Endothelial cell of umbilical vein (primary cell): Measurements from ENCODE around the gene IMPG1. TPM values are rescaled to one million over a fixed set of nuclear protein-coding genes. Genes with fewer than 3 reads are reported as not detected.

ENCODE experiments used
- BruUV-seq: library from RNA; stranded (reverse); fragments of 400-500 nt; replicated peaks from 2 replicates; lab custom pipeline; 2021; lab: Mats Ljungman, UMichigan
- CTCF ChIA-PET: fragments of 300-600, 350-600 bp; sonication (Branson Sonifier 250); formaldehyde crosslinking; loops from one replicate; lab custom pipeline; 2021; ENCODE audit warnings: antibody characterized with exemption, inconsistent platforms; lab: Charles Lee
- POLR2A ChIA-PET: fragments of 300-600, 350-600 bp; sonication (Branson Sonifier 250); formaldehyde crosslinking; loops from one replicate; lab custom pipeline; 2021; ENCODE audit warnings: antibody characterized with exemption, inconsistent platforms; lab: Charles Lee
- DNase-seq: peaks from one replicate; pipeline ENCODE4 v3.0.0-alpha.2; 2011; ENCODE audit warnings: low read depth, low spot score
- FAIRE-seq: peaks from 2 replicates; lab custom pipeline; 2011; peaks lifted over from hg19 to GRCh38; lab: Jason Lieb, UNC
- H2AFZ ChIP-seq: 2 replicates; pipeline ENCODE4 v1.6.0; 2012; ENCODE audit warnings: low read depth, low read length, control low read depth, inconsistent platforms
- H3K27ac ChIP-seq: 2 replicates; pipeline ENCODE4 v1.5.1; 2011; ENCODE audit warnings: low read depth, mild to moderate bottlenecking, control low read depth, low read length, moderate library complexity; ENCODE audit not compliant: insufficient read depth
- H3K27me3 ChIP-seq, 2 experiments: 2 replicates each; pipeline versions ENCODE4 v1.6.0 to v1.6.1; 2011; ENCODE audit warnings: low read length in 2 of 2, mixed read lengths in 1 of 2; ENCODE audit not compliant: control insufficient read depth in 2 of 2, insufficient read depth in 2 of 2
- H3K36me3 ChIP-seq, 2 experiments: 2 replicates in 1 of 2; 3 replicates in 1 of 2; pipeline ENCODE4 v1.5.1; 2011; ENCODE audit warnings: low read length in 2 of 2, mild to moderate bottlenecking in 1 of 2, moderate library complexity in 1 of 2; ENCODE audit not compliant: control insufficient read depth in 2 of 2, insufficient read depth in 2 of 2; ENCODE audit errors: extremely low read depth in 1 of 2
- H3K4me1 ChIP-seq: 3 replicates; pipeline ENCODE4 v1.5.1; 2011; ENCODE audit warnings: mild to moderate bottlenecking, low read length; ENCODE audit not compliant: control insufficient read depth, insufficient read depth; ENCODE audit errors: extremely low read depth
- H3K4me2 ChIP-seq: 2 replicates; pipeline ENCODE4 v1.6.1; 2011; ENCODE audit warnings: low read length, control low read depth, mixed read lengths; ENCODE audit not compliant: insufficient read depth
- H3K4me3 ChIP-seq, 3 experiments: fragments of 200-600 bp in 1 of 3; sonication (generic), shearing (Covaris generic) in 1 of 3; replicated peaks in 1 of 3; 2 replicates each; pipeline ENCODE4 v1.5.1; 2011 to 2016; ENCODE audit warnings: control low read depth in 3 of 3, low read length in 3 of 3, mild to moderate bottlenecking in 2 of 3, inconsistent platforms in 1 of 3, low read depth in 1 of 3, moderate library complexity in 1 of 3; ENCODE audit not compliant: insufficient read depth in 1 of 3
- H3K79me2 ChIP-seq: 2 replicates; pipeline ENCODE4 v1.6.0; 2012; ENCODE audit warnings: low read length, inconsistent platforms; ENCODE audit not compliant: control insufficient read depth, insufficient read depth
- H3K9ac ChIP-seq: replicated peaks from 2 replicates; pipeline ENCODE3; 2011; ENCODE audit warnings: low read length, control low read depth; ENCODE audit not compliant: insufficient read depth; ENCODE audit errors: extremely low read depth
- H3K9me1 ChIP-seq: replicated peaks from 3 replicates; pipeline ENCODE4 v1.6.0; 2011; ENCODE audit warnings: mild to moderate bottlenecking, low read length; ENCODE audit not compliant: control insufficient read depth, insufficient read depth; ENCODE audit errors: extremely low read depth
- H3K9me3 ChIP-seq: replicated peaks from 2 replicates; pipeline ENCODE4 v1.5.1; 2012; ENCODE audit warnings: low read length, inconsistent platforms; ENCODE audit not compliant: control insufficient read depth, insufficient read depth
- H4K20me1 ChIP-seq: replicated peaks from 2 replicates; pipeline ENCODE3; 2011; ENCODE audit warnings: mild to moderate bottlenecking, low read length; ENCODE audit not compliant: control insufficient read depth, insufficient read depth; ENCODE audit errors: extremely low read depth
- CTCF ChIP-seq, 2 donors: IDR thresholded peaks; 1 replicate in 1 of 2; 2 replicates in 1 of 2; pipeline ENCODE4 v1.5.1; 2011; ENCODE audit warnings: low read length in 2 of 2, mild to moderate bottlenecking in 2 of 2, moderate library complexity in 2 of 2, control low read depth in 1 of 2, inconsistent platforms in 1 of 2, low read depth in 1 of 2; ENCODE audit not compliant: insufficient read depth in 1 of 2; ENCODE audit errors: extremely low read depth in 1 of 2
- GATA2 ChIP-seq: IDR thresholded peaks from 2 replicates; pipeline ENCODE4 v1.7.0; 2011; ENCODE audit warnings: low read depth, mild to moderate bottlenecking, moderate library complexity, mixed read lengths, low read length; ENCODE audit not compliant: insufficient read length, insufficient read depth
- JUN ChIP-seq: IDR thresholded peaks from 2 replicates; pipeline ENCODE4 v1.6.1; 2011; ENCODE audit warnings: borderline replicate concordance, low read depth; ENCODE audit not compliant: insufficient read length, insufficient read depth
- MAX ChIP-seq: IDR thresholded peaks from 2 replicates; pipeline ENCODE4 v1.6.1; 2011; ENCODE audit not compliant: insufficient read depth, insufficient read length
- MYC ChIP-seq: IDR thresholded peaks from one replicate; pipeline ENCODE4 v1.6.1; 2011; ENCODE audit warnings: mild to moderate bottlenecking, low read depth, low read length
- POLR2A ChIP-seq: IDR thresholded peaks from 2 replicates; pipeline ENCODE4 v1.6.1; 2012; ENCODE audit warnings: low read depth, mild to moderate bottlenecking, control low read depth, low read length
- POLR2AphosphoS5 ChIP-seq: IDR thresholded peaks from 2 replicates; pipeline ENCODE4 v1.6.1; 2012; ENCODE audit warnings: low read depth, mild to moderate bottlenecking, control low read depth, low read length, moderate library complexity; ENCODE audit not compliant: insufficient read depth
- dilution Hi-C: fragments of 300-500 bp; cut with MboI; formaldehyde crosslinking; loops from one replicate; pipeline ENCODE4 v1.15.0; 2019; ENCODE audit warnings: low sequenced_read_pairs; ENCODE audit not compliant: extremely low pct_ligation_motif_present
- intact Hi-C: fragments of 100-400 bp; cut with micrococcal nuclease; formaldehyde crosslinking; loops from one replicate; pipeline ENCODE4 v1.10.0; 2022
- polyA plus RNA-seq, 4 experiments: library from polyadenylated mRNA; depleted of rRNA in 3 of 4; stranded (reverse) in 3 of 4; unstranded in 1 of 4; fragments of >200 nt; gene quantifications; 2 replicates each; pipeline versions ENCODE4 v1.2.1 to v1.2.3, GENCODE V29; 2011 to 2012; ENCODE audit warnings: missing spikeins in 1 of 4
- total RNA-seq: library from RNA; stranded (reverse); gene quantifications from 2 replicates; pipeline ENCODE4 v1.2.3, GENCODE V29; 2021

Gene IMPG1
- total and polyA plus RNA-seq, 2 donors (not counting 3 experiments of a cell fraction or from before 2014, with no cell fraction given) = not detected

GRCh38 chr6:75907444-75907843 is 165.0 kb downstream of the IMPG1 start:
- Histone ChIP-seq H3K4me1 (no peaks in the 10 kb centered on the region), H3K9me1 (no peaks in the 10 kb centered on the region), H3K4me2 (no peak overlapping the region), H3K36me3 (peaks cover 0 to 4% of the 10 kb centered on the region in 2 experiments), H4K20me1 (no peaks in the 10 kb centered on the region), H3K27me3 (no peaks in the 10 kb centered on the region), H3K27ac (no peak overlapping the region), H3K9ac (no peak overlapping the region), H3K9me3 (no peaks in the 10 kb centered on the region), H3K79me2 (no peaks in the 10 kb centered on the region), H2AFZ (no peak overlapping the region), H3K4me3 (no peak overlapping the region)
- DNase-seq (no peak), FAIRE-seq (no peak)
- dilution Hi-C loops (no loop called here), intact Hi-C loops (no loop called here)
- POLR2A ChIA-PET = no interaction called here
- TF ChIP-seq GATA2 (no peak), CTCF (IDR thresholded peaks at IDR 0.05; ENCODE audit: extremely low read depth in 1 of 2, insufficient read depth in 1 of 2, low read depth in 1 of 2, low read length in 2 of 2) (no peak), MAX (no peak), POLR2AphosphoS5 (no peak), JUN (no peak)
- CTCF ChIA-PET = interaction anchor here (0.8 to 2.6 kb wide), 2 partner anchors 14 to 27 kb away, joined by 3 to 15 read pairs; no protein-coding TSS in a partner anchor
- BruUV-seq = no TSS peak

GRCh38 chr6:75906871-75907270 is 165.6 kb downstream of the IMPG1 start:
- Histone ChIP-seq H3K79me2 (no peaks in the 10 kb centered on the region), H2AFZ (no peak overlapping the region), H3K36me3 (peaks cover 0 to 4% of the 10 kb centered on the region in 2 experiments), H3K4me1 (no peaks in the 10 kb centered on the region), H4K20me1 (no peaks in the 10 kb centered on the region), H3K9ac (no peak overlapping the region), H3K27ac (no peak overlapping the region), H3K4me2 (no peak overlapping the region), H3K4me3 (no peak overlapping the region), H3K9me3 (no peaks in the 10 kb centered on the region), H3K9me1 (no peaks in the 10 kb centered on the region), H3K27me3 (no peaks in the 10 kb centered on the region)
- TF ChIP-seq MAX = no peak
- no peak for TF ChIP-seq POLR2AphosphoS5
- no peak for TF ChIP-seq MYC
- TF ChIP-seq CTCF (IDR thresholded peaks at IDR 0.05; ENCODE audit: extremely low read depth in 1 of 2, insufficient read depth in 1 of 2, low read depth in 1 of 2, low read length in 2 of 2) = no peak
- TF ChIP-seq POLR2A = no peak
- TF ChIP-seq GATA2 = no peak
- BruUV-seq = no TSS peak
- POLR2A ChIA-PET = no interaction called here
- FAIRE-seq = no peak
- DNase-seq = no peak
- intact Hi-C loops = no loop called here
- CTCF ChIA-PET = interaction anchor here (2.6 kb wide), 1 partner anchor 14 kb away, joined by 15 read pairs; no protein-coding TSS in a partner anchor
- dilution Hi-C loops = no loop called here
